IPS-15b (cell line): ENCODE data around the gene ERI2.
"Not testable (repeated sequence)": the region's sequence is repeated elsewhere in the genome, so short reads cannot be mapped to it uniquely, and the experiment has no call there.

Experiments used
- H3K27me3 ChIP-seq: one replicate; pipeline ENCODE4 v1.6.1; 2013; ENCODE audit warnings: low read length; ENCODE audit not compliant: control insufficient read depth, insufficient read depth
- H3K36me3 ChIP-seq: one replicate; pipeline ENCODE4 v1.6.1; 2013; ENCODE audit warnings: low read length; ENCODE audit not compliant: control insufficient read depth, insufficient read depth
- H3K4me1 ChIP-seq: one replicate; pipeline ENCODE4 v1.6.1; 2013; ENCODE audit warnings: mild to moderate bottlenecking, low read length; ENCODE audit not compliant: control insufficient read depth, insufficient read depth
- H3K4me3 ChIP-seq: one replicate; pipeline ENCODE4 v1.5.1; 2013; ENCODE audit warnings: low read depth, low read length
- H3K9ac ChIP-seq: one replicate; pipeline ENCODE4 v1.6.1; 2013; ENCODE audit warnings: low read depth, mild to moderate bottlenecking, low read length
- H3K9me3 ChIP-seq: one replicate; pipeline ENCODE4 v1.6.1; 2013; ENCODE audit warnings: mild to moderate bottlenecking, low read length; ENCODE audit not compliant: control insufficient read depth, insufficient read depth

Gene ERI2

DNA sequence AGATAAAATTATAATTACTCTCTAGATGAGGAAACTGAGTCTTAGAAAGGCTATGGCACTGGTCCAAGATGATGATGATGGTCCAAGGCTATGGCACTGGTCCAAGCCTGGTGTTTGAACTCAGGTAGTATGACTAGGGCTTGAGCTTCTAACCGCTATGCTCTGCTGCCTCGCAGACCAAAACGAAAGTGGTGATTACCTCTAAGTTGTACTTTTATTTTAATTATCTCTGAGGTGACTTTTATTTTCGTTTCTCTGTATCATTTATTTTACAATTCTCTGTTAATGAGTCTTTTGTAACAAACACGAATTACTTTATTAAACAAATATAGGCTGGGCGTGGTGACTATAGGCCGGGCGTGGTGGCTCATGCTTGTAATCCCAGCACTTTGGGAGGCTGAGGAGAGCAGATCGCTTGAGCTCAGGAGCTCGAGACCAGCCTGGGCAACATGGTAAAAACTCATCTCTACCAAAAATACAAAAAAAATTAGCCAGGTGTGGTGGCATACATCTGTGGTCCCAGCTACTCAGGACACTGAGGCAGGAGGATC is 5.7 kb upstream of the ERI2 start:
- Histone ChIP-seq H3K4me3 (no peak overlapping the region), H3K27me3 (no peaks in the 10 kb centered on the region), H3K4me1 (no peaks in the 10 kb centered on the region), H3K9me3 (no peaks in the 10 kb centered on the region), H3K36me3 (no peaks in the 10 kb centered on the region), H3K9ac (no peak overlapping the region)

DNA sequence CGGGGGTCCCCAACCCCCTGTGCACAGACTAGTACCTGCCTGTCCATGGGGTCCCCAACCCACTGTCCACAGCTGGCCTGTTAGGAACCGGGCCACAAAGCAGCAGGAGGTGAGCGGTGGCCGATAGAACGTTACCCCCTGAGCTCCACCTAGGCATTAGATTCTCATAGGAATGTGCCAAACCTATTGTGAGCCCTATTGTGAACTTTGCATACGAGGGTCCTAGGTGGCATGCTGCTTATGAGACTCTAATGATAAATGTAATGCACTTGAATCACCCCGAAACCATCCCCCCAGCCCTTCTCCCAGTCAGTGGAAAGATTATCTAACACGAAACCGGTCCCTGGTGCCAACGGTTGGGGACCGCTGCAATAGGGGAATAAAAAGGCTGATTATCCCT is 1.6 kb upstream of the ERI2 start:
- H3K9ac ChIP-seq = no peak overlapping the region
- no peaks in the 10 kb centered on the region for H3K9me3 ChIP-seq
- H3K4me1 ChIP-seq = no peaks in the 10 kb centered on the region
- H3K27me3 ChIP-seq = no peaks in the 10 kb centered on the region
- no peaks in the 10 kb centered on the region for H3K36me3 ChIP-seq
- no peak overlapping the region for H3K4me3 ChIP-seq

DNA sequence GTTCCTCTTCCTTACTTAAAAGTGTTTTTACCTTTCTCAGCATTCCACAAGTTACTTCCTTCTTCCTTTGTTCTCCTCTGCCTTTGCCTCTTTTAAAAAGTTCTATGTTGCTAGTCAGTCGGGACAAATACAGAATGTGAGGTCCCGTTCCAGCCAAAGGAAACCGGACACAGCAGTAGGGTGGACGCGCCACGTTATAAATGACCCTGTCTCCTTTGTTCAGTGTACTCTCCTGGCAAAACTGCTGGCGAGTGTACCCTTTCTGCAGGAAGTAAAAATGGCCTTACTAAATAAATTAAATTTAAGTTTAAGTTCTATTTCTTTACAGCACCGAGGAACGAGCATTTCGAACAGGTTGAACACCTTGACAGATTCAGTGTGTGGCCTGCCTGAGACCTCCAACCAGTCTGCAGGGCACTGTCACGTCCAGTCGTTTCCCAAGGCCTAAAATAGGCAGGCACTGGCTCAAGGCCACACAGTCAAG is 546 bp downstream of the ERI2 start:
- not testable (repeated sequence) for H3K9me3 ChIP-seq, H3K27me3 ChIP-seq, H3K4me1 ChIP-seq, H3K36me3 ChIP-seq
- peak overlapping the region; percentile 94 for H3K9ac ChIP-seq
- H3K4me3 ChIP-seq = peak overlapping the region; percentile 94

DNA sequence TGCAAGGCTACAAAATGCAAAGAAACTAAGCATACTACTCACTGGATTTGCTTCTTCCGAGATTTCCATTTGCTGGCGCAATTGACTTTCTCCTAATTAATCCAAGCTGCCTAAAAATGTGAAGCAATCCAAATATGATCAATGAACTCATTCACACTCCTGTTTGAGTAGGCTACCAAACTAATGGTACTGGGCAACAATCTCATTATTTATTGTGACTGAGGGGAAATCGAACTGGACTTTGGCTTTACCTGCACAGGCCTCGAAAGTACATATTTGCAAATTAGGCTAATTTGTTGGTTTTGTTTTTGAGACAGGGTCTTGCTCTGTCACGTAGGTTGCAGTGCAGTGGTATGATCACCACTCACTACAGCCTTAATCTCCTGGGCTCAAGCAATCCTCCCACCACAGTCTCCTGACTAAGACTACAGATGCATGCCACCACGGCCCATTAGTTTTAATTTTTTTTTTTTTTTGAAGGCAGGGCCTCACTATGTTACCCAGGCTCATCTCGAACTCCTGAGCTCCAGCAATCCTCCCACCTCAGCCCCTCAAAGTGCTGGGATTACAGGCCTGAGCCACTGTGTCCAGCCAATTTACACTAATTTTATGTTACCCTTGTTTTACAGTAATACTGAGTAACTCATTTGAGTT is 2.6 kb downstream of the ERI2 start:
- no peaks in the 10 kb centered on the region for H3K9me3 ChIP-seq
- H3K4me1 ChIP-seq = no peaks in the 10 kb centered on the region
- H3K27me3 ChIP-seq = no peaks in the 10 kb centered on the region
- no peak overlapping the region for H3K9ac ChIP-seq
- no peaks in the 10 kb centered on the region for H3K36me3 ChIP-seq
- H3K4me3 ChIP-seq = no peak overlapping the region

DNA sequence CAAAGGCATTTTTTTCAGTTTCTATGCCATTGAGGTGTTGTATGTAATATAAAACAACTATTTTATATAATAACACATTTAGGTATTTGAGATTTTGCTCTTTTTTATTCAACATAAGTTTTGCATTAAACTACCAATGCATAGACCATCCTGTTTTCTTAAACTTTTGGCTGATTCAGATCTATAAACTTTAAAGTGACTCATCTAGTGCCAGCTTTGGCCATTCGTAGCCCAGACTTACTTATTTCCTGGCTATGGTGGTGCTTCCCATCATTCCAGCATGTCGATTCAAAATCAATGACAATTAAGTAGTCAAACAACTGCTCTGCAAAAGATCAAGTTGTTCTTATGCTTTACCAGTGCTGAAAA is 3.1 kb downstream of the ERI2 start:
- no peaks in the 10 kb centered on the region for H3K36me3 ChIP-seq
- no peaks in the 10 kb centered on the region for H3K9me3 ChIP-seq
- H3K27me3 ChIP-seq = no peaks in the 10 kb centered on the region
- H3K9ac ChIP-seq = no peak overlapping the region
- no peaks in the 10 kb centered on the region for H3K4me1 ChIP-seq
- no peak overlapping the region for H3K4me3 ChIP-seq

DNA sequence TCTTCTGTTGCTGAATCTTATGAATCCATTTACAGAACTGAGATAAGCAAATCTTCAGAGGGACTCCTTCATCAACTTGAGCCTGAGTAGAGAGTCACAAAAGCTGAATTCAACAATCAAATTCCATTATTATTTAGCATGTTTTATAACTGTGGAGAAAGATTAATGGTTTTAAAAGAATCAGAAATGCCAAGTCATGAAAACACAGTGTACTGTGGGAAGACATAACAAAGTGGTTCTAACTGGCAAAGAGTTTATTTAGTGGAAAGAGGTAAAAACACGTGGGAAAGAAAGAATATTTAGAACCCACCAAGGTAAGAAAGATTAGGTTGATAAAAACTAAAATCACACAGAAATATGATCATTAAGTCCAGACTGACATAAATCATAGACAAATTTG is 5.0 kb downstream of the ERI2 start:
- Histone ChIP-seq H3K4me3 (no peak overlapping the region), H3K4me1 (no peaks in the 10 kb centered on the region), H3K36me3 (no peaks in the 10 kb centered on the region), H3K27me3 (no peaks in the 10 kb centered on the region), H3K9ac (no peak overlapping the region), H3K9me3 (no peaks in the 10 kb centered on the region)

DNA sequence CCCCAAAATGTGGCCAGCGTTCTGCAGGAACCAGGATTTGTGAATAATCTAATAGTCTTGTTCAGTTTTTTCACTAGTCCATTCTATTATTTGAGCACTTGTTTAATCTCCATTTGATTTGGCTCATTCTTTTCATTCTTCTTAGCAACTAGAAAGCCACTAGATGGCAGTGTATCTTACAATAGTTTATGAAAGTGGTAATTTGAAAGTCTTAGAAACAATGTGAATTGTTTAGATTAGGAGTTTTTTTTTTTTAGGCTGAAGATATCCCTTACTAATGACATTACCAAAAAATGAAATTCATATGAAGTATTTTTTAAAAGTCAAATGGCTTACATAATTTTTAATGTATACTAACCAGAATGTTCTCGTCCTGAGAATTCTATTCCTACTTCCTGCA is 6.7 kb downstream of the ERI2 start:
- Histone ChIP-seq H3K4me3 (no peak overlapping the region), H3K36me3 (no peaks in the 10 kb centered on the region), H3K4me1 (no peaks in the 10 kb centered on the region), H3K27me3 (no peaks in the 10 kb centered on the region), H3K9me3 (no peaks in the 10 kb centered on the region), H3K9ac (no peak overlapping the region)

DNA sequence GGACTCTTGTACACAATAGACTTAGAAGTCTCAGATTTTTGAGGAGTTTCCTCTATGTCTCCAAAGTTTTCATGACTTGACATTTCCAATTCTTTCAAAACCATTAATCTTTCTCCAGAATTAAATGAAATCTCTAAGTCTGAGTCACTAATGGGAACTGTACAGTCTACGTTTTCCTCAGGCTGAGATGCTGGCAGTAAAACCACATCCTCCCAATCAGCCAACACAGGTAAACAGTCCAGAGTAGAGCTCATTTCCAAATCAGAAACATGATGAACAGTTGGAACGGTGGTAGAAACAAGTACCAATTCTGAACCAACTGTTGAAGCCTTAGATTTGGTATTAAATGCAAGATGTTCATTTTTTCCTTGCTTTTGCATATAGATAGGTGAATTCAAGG is 7.9 kb downstream of the ERI2 start:
- no peaks in the 10 kb centered on the region for H3K4me1 ChIP-seq
- no peaks in the 10 kb centered on the region for H3K27me3 ChIP-seq
- no peaks in the 10 kb centered on the region for H3K36me3 ChIP-seq
- no peaks in the 10 kb centered on the region for H3K9me3 ChIP-seq
- no peak overlapping the region for H3K9ac ChIP-seq
- H3K4me3 ChIP-seq = no peak overlapping the region

DNA sequence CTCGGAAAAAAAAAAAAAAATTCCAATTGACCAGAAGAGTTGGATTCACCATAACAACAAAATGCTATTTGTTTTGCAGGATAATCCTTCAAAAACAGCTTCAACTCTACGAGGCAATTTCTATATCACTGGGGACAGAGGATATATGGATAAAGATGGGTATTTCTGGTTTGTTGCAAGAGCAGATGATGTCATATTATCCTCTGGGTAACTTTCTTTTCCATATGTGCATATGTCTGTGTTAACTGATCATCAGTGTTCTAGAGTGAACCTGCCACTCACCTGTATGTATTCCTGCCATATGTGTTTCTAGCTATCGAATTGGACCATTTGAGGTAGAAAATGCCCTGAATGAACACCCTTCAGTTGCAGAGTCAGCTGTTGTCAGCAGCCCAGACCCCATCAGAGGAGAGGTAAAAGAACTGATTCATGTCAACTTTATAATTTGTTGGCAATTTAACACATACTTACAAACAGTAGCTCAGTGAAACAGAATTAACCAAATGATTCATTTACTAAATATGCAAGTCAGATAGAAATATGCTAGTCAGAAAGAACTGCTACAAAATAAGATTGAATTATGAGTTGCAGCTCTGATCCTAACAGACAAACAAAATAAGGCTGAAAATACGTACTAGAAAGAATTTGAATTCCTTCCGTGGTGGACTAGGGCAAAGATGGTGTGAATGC is 14.2 kb downstream of the ERI2 start:
- H3K4me1 ChIP-seq = peaks cover 9% of the 10 kb centered on the region
- H3K27me3 ChIP-seq = no peaks in the 10 kb centered on the region
- H3K4me3 ChIP-seq = no peak overlapping the region
- no peaks in the 10 kb centered on the region for H3K36me3 ChIP-seq
- no peak overlapping the region for H3K9ac ChIP-seq
- no peaks in the 10 kb centered on the region for H3K9me3 ChIP-seq

DNA sequence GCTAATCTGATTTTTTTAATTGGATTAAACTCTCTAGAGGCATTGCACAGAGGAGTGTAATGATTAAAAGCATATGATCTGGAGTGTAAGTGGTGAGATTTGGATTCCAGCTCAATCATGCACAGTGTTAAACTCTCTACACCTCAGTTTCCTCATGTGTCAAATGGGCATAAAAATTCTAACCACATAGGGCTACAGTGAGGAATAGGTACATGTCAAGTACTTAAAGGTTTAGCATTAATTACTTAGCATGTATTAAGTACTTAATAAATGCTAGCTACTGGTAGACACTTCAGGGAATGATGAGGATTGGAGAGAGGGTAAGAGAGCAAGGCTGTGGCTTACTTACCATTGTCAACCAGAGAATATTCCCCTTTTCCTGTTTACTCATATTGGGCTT is 17.1 kb downstream of the ERI2 start:
- Histone ChIP-seq H3K9me3 (no peaks in the 10 kb centered on the region), H3K36me3 (no peaks in the 10 kb centered on the region), H3K9ac (no peak overlapping the region), H3K4me3 (no peak overlapping the region), H3K27me3 (no peaks in the 10 kb centered on the region), H3K4me1 (peaks cover 9% of the 10 kb centered on the region)

DNA sequence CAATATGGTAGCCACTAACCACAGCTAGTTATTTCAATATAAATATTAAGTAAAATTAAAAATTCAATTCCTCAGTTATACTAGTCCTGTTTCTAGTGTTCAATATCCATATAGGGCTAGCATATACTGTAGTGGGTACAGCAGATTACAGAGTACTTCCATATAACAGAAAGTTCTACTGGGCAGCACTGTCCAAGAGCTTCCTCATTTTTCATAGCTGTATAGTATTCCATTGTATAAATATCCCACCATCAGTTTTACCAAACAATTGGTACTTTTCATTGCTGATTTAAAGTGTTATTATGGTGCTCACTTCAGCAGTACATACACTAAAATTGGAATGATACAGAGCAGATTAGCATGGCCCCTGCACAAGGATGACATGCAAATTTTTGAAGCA is 22.1 kb downstream of the ERI2 start:
- H3K9me3 ChIP-seq = no peaks in the 10 kb centered on the region
- no peaks in the 10 kb centered on the region for H3K4me1 ChIP-seq
- H3K27me3 ChIP-seq = no peaks in the 10 kb centered on the region
- no peak overlapping the region for H3K9ac ChIP-seq
- H3K4me3 ChIP-seq = no peak overlapping the region
- no peaks in the 10 kb centered on the region for H3K36me3 ChIP-seq

DNA sequence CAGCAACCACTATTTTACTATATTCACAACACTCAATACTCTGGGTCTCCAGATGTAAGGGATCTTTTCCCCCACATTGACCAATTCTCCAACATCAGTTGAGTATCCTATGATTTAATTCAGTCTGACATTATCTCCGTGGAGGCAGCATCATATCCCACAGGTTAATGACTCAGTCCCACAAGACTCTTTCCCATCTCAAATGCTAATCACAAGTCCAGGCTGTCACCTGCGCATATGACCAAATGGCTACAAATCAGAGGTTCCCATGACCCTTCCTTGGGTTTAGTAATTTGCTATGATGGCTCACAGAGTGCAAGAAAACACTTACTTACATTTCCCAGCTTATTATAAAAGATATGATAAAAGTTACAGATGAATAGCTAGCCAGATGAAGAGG is 23.8 kb downstream of the ERI2 start:
- no peaks in the 10 kb centered on the region for H3K36me3 ChIP-seq
- no peak overlapping the region for H3K4me3 ChIP-seq
- H3K9me3 ChIP-seq = no peaks in the 10 kb centered on the region
- H3K4me1 ChIP-seq = no peaks in the 10 kb centered on the region
- no peak overlapping the region for H3K9ac ChIP-seq
- H3K27me3 ChIP-seq = no peaks in the 10 kb centered on the region
